GM19099 (cell line): ENCODE data around the gene DPYSL4.

ENCODE experiments used
- POLR2A ChIP-seq: IDR thresholded peaks from 3 replicates; pipeline ENCODE4 v1.6.1; 2011; ENCODE audit warnings: low read depth; ENCODE audit not compliant: insufficient read length; ENCODE audit errors: extremely low read depth

The DPYSL4 gene

DNA sequence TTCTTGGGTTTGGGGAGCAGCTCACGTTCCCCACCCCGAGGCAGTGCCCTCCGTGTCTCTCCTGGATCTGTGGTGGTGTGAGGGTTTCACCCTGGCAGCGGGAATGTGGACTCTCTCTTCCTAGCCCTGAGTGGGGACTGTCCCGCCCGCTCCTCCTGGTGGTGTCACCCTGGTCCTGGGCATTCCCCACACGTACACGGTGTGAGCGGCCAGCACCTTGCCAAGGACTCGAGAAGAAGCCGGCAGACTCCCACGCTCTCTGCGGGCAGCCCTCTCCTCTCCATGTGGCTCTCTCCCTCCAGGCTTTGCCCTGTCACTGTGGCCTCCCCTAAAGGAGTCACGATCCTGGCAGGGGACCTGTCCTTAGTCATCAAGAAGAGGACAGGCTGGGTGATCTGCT, 24.0 kb downstream of the DPYSL4 start:
- no peak for TF ChIP-seq POLR2A

DNA sequence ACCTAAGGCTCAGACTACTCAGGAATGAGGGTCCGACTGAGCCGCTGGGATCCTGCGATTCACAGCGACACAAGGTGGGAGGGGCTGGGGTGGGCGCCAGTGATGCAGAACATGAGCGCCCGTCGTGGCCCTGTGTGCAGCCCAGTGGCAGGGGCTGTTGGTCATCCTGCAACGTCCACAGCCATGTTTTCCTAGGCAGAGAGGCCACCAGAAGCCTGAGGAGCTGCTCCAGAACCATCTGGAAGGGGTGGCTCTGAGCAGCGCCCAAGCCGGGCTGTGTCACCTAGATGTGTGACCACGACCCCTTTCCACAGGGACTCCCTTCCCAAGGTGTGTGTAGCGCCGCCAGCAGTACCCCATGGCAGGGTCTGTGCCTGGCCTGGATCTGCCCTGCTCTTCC, 24.5 kb downstream of the DPYSL4 start:
- no peak for TF ChIP-seq POLR2A

DNA sequence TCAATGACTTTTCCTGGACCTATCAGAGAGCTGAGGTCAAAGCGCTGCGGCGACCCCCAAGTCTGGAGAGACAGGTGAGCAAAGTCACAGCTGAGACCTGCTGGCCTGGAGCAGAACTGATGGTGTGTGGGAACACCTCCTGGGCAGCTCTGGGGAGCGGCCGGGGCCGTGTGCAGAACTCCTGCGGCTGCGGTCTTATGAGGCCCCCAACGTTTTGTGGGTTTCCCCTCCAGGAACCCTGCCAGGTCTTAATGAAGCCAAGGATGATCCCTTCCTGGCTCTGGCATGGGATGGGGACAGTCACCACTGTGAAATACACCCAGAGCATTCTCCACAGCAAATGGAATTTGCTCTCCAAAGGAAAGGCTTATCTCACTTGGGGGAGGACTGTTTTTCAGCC, 26.1 kb downstream of the DPYSL4 start:
- TF ChIP-seq POLR2A: no peak

DNA sequence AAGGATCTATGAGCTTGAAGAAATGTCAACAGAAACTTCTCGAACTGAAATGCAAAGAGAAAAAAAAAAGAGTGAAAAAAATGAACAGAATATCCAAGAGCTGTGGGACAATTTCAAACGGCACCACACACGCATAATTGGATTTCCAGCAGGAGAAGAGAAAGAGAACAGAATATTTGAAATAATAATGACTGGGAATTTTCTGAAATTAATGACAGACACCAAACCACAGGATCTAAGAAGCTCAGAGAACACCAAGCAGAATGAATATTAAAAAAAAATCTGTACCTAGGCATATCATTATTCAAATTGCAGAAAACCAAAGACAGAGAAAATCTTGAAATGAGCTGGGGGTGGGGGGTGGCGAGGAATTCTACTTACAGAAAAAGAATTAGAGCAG, 27.2 kb downstream of the DPYSL4 start:
- no peak for TF ChIP-seq POLR2A

DNA sequence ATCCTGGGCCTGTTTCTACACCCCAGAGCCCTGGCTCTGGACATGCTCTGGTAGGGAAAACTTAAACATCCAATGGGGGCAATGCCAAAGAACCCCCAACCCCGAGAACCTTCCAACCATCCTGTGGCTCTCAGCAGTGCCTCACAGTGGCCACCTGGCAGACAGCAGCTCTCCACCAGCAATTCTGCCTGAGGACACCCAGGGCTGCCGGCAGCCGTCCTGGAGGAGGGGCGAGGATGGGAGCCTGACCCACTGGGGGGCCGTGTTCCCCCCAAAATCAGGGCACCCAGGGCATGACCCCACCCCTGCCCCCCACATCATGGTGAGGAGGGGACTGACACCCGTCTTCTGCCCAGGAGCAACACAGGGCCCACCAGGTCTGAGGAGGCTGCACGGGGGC, 32.7 kb downstream of the DPYSL4 start:
- TF ChIP-seq POLR2A: no peak

DNA sequence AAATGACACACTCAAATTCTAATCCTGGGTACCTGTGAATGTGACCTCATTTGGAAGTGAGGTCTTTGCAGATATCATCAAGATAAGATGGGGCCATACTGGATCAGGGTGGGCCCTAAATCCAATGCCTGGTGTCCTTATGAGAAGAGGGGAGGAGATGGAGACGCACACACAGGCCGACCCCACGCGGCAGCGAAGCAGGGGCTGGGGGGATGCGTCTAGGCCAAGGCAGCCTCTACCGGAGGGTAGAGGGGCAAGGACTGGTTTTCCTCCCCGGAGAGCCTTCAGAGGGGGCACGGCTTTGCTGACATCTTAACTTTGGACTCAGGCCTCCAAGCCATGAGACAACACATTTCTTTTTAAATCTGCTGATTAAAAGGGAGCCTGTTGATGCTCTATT, 33.3 kb downstream of the DPYSL4 start:
- TF ChIP-seq POLR2A: no peak

DNA sequence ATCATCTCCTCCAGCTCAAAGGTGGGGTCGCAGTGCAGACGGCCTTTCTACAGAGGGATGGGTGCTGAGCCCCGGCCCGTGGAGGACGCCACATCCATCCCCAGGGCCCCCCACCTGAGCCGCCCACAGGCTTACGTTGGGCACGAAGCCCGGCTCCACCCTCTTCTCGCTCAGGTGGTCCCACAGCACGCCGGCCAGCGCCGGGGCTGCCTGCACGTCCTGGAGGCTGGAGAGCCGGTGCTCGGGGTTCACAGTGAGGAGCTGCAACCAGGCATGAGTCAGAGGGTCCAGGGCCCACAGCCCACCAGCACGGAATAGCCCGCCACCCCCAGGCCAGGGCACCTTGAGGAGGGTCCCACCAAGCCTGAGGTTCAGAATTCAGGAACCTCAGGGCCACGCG, 36.0 kb downstream of the DPYSL4 start:
- TF ChIP-seq POLR2A: no peak

DNA sequence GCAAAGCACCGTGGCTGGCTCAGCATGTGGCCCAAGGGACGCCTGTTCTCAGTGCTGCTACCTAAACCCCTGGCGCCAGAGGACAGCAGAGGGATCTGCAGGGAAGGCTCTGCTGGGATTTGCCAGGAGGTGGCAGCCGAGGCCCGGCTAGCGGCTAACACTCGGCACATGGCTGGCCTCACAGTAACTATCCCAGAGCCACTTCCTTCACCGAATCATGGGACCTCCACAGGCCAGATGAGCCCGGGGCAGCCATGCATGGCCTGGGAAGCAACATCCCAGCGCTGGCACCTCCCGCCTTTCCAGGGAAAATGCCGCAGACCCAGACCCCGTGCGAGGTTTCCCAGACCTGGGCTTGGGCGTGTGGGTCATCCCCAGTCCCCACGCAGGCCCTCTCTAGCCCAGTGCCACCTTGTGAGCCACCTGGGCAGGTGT, 36.4 kb downstream of the DPYSL4 start:
- TF ChIP-seq POLR2A: no peak

DNA sequence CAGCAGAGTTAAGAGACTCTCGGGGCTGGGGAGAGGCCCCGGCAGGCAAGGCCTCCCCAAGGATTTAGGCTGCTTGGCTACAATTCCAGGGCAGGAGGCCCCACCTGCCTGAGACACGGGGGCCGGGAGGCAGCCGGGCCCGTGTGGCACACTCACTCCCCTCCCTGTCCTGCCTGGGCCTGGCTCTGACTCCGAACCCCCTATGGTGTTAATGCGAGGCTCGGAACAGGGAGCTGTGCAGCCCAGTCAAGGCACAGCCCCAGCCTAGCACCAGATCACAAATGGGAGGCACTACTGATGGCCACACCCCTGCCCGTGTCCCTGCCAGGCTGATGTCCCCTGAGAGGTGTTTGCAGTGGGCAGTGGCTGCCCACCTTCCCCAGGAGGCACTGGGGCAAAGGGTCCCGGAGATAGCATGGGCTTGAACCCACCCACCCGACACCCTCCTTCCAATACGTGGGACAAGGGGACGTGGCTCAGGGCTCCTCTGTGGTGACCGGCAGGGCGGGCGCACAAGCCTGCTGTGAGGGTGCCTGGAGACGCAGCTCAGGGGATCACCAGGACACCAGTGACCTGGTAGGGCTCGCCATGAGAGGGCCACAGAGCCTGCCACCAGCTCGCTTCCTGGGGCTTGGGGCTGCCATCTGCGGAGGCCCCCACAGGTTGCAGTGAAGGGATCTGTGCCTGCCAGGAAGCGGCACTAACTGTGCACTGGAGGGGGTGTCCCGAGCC, 37.0 kb downstream of the DPYSL4 start:
- no peak for TF ChIP-seq POLR2A

DNA sequence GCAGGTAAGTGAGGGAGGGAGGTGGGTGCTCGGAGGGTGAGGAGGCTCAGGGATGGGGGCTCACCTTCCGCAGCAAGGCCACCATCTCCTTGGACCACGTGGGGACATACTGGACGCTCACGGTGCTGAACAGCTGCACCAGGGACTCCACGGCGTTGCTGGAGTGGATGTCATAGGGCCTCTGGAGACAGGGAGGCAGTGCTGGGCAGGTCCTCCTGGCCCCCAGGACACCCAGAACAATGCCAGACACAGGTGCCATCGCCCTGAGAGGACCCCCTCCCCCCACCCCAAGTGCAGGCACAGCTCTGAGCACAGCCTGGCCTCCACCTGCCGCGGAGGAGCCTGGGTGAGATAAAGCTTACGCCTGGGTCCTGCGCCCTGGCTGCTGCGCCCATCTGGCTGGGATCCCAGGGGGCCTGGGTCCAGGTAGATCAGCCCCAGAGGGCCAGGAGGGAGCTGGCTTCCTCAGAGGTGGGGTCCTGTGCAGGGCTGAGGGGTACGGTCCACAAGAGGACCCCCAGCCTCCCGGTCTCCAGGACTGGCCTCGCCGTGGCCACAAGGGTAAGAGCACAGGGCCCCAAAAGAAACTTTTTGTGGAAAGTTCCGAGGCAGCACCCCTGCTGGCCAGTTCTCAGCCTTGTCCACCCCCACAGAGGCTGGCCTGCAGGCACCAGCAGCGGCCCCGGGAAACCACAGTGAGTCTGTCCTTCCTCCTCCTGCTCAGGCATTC, 37.8 kb downstream of the DPYSL4 start:
- no peak for TF ChIP-seq POLR2A

DNA sequence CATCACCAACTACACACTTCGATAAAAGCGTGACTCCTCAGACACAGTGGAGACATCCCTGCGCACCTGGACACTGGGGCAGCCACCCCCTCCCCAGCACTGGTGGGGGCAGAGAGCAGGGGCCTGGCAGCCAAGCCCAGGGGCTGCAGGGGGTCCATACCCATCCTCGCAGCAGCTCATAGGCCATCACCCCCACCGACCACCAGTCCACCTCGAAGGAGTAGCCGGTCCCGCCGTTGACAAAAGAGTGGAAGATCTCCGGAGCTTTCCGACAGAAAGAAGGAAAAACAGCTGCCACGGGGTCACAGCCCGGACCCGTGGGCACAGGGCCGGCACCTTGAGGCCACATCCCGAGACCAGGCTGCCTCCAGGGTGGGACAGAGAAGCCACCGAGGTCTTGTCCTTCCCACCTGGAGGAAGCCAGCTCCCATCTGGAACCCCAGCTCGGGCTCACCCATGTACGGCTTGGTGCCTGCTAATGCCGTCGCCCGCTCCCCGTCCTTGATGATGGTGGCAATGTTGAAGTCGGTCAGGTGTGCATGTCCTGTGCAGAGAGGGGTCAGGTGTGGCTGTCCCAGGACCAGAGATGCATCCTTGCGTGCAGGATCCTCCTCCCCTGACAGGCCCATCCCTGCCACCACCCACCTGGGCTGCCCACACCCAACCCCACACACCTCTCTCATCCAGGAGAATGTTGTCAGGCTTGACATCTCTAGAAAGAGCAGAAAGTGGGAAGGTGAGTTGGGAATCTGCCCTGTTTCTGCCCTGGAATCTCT, 38.5 kb downstream of the DPYSL4 start:
- no peak for TF ChIP-seq POLR2A

DNA sequence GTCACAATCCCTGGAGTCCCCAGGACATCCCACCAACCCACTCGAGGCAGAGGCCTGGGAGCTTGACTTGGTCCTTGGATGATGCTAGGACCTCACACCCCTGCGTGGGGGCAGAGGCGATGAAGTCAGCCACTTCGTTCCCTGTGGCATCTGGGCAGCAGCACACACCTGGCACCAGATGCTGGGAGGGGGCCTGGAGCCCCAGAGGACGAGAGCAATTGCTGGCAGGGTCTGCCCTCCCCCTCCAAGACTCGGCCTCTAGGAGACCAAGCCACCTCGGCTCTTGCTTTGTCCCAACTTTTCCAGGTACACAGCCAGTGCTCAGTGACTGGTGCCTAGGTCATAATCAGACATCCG, 39.1 kb downstream of the DPYSL4 start:
- TF ChIP-seq POLR2A: no peak

DNA sequence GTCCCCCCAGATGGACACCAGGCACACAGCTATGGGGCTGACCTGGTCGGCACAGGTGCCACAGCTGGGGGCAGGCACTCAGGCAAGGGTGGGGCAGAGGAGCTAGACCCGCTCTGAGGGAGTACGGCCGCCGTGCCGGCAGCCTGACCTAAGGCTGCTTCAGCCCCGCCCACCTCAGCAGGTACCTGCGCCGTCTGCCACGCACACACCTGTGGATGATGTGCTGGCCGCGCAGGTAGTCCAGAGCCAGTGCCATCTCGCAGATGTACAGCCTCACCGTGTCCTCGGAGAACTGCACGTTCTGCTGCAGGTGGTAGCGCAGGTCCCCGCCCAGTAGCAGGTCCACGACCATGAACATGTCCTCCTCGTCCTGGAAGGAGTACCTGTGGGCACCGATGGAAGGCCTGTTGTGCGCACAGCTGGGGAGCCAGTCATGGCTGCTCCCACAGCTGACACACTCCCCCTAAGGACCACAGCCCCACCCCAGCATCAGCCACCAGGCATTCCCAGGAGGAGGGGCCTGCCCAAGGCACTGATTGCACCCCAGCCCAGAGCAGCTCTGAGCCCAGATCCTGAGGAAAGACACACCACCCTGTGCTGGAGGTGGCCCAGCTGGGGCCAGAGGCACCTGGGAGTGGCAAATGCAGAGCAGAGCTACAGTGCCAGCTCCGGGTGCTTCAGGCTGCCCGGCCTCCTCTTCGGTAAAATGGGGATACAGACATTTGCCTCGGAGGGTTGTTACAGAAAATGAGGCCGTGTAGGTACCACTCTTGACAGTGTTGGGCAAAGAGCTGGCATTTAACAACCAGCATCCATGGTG, 40.0 kb downstream of the DPYSL4 start:
- TF ChIP-seq POLR2A: no peak

DNA sequence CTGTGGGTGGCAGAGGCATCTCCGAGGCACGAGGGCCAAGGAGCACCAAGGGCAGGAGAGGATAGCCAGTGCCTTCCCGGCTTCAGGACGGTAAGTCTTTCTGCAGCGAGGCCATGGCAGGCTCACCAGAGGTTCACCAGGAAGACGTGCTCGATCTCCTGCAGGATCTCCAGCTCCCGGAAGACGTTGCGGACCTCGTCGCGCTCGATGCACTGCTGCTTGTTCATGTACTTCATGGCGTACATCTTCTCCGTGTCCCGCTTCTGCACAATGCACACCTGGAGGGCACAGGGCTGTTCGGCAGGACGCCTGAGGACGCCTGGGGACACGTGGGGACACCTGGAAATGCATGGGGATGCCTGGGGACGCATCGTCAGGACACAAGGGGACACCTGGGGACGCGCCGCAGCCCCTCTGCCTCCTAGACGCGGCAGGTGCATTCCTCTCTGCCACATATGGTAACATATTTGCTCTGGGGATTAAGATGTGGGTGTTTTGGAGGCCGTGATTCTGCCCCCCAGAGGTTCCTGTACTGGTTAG, 41.2 kb downstream of the DPYSL4 start:
- TF ChIP-seq POLR2A: no peak

DNA sequence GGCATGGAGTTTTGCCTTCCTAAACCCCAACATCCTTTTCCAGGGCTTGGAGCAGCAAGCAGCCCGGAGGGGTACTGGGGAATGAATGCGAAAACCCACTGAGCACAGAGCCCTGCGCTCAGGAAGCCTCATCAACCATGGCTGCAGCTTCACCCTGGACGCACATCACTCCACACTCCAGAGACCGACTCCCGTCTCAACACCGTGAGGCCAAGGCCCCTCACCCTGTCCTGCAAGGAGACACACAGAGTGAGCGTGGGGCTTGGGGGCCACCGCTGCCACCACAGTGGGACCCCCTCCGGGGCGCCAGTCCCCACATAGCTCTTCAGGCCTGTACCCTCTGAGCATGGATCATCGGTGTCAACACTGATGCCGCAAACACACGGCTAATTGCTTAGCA, 41.9 kb downstream of the DPYSL4 start:
- no peak for TF ChIP-seq POLR2A
